ENCODE measurements around the gene IGFBP7.

Gene IGFBP7

GRCh38 chr4:57093845-57094831 lies 16.0 kb downstream of the IGFBP7 start:
- DNase-seq, result no peak
- H3K27me3 Mint-ChIP-seq, result peaks cover 24% of the 10 kb centered on the region
- no peak overlapping the region for H3K27ac Mint-ChIP-seq
- H3K4me3 Mint-ChIP-seq, result no peak overlapping the region
- H3K9me3 Mint-ChIP-seq, result no peaks in the 10 kb centered on the region
- H3K4me1 Mint-ChIP-seq, result no peaks in the 10 kb centered on the region
- no peak for ATAC-seq

DNA sequence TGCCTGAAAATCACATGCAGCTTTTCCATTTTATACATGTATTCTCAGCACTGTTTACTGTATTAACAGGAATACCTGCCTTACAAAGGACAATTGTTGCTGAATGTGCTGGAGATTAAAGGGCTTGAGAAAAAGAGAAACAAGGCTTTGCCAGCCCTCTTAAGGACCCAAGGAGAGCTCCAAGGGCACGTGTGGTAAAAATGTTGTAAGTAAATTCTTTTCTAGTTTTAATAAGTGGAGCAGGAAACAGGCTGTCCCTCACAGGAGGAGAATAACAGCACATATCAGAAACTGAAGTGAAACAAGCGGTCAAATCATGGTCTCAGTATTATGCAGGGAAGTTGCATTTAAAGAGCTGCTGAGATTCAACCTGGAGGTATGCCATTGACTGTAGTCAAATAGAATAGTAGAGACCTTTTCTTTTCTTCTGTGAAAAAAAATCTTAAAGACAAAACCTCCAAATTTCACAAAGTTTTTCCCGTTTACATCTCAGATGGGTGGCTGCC lies 18.5 kb downstream of the IGFBP7 start:
- DNase-seq (no peak), ATAC-seq (no peak)
- Mint-ChIP-seq H3K27ac (no peak overlapping the region), H3K4me3 (no peak overlapping the region), H3K4me1 (no peaks in the 10 kb centered on the region), H3K9me3 (no peaks in the 10 kb centered on the region), H3K27me3 (peaks cover 24% of the 10 kb centered on the region)

DNA sequence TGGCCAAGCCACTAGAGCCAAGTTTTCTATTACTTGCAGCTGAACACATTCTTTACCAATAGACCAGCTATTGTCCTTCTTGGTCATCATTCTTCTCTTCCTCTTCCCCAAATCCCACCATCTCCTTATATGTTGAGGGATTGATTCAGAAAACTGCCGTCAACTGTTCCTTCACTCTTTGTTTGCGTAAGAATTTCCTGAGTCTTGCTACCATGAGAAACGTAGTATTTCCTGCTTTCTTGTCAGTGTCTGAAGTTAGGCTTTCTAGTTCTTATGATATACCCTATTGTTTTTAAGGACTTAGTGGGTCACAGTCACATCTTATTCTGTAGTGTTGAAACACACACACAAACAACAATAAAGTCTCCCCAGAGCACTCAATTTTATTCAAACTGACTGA lies 20.1 kb downstream of the IGFBP7 start:
- Mint-ChIP-seq H3K4me3 (no peak overlapping the region), H3K27ac (no peak overlapping the region), H3K4me1 (no peaks in the 10 kb centered on the region), H3K27me3 (peaks cover 24% of the 10 kb centered on the region), H3K9me3 (no peaks in the 10 kb centered on the region)
- ATAC-seq (no peak), DNase-seq (no peak)

GRCh38 chr4:57089549-57089948 lies 20.6 kb downstream of the IGFBP7 start:
- H3K9me3 Mint-ChIP-seq, result no peaks in the 10 kb centered on the region
- no peak overlapping the region for H3K27ac Mint-ChIP-seq
- no peak for ATAC-seq
- H3K4me1 Mint-ChIP-seq, result no peaks in the 10 kb centered on the region
- no peak overlapping the region for H3K4me3 Mint-ChIP-seq
- no peak for DNase-seq
- peaks cover 24% of the 10 kb centered on the region for H3K27me3 Mint-ChIP-seq

- H3K4me3 Mint-ChIP-seq, result no peak overlapping the region
- ATAC-seq (no peak), DNase-seq (no peak)
- H3K4me1 Mint-ChIP-seq, result no peaks in the 10 kb centered on the region
- H3K9me3 Mint-ChIP-seq, result no peaks in the 10 kb centered on the region
- H3K27me3 Mint-ChIP-seq, result peaks cover 17% of the 10 kb centered on the region
- H3K27ac Mint-ChIP-seq, result no peak overlapping the region
Observed at GRCh38 chr4:57086031-57086723, 24.0 kb downstream of the IGFBP7 start.

- Mint-ChIP-seq H3K27ac (no peak overlapping the region), H3K4me3 (no peak overlapping the region), H3K4me1 (no peaks in the 10 kb centered on the region), H3K9me3 (no peaks in the 10 kb centered on the region), H3K27me3 (peaks cover 15% of the 10 kb centered on the region)
- ATAC-seq (no peak), DNase-seq (no peak)
Observed at GRCh38 chr4:57085278-57085677, 24.9 kb downstream of the IGFBP7 start.

GRCh38 chr4:57084360-57084759 lies 25.8 kb downstream of the IGFBP7 start:
- Mint-ChIP-seq H3K4me1 (no peaks in the 10 kb centered on the region), H3K9me3 (no peaks in the 10 kb centered on the region), H3K27ac (no peak overlapping the region), H3K27me3 (peaks cover 7% of the 10 kb centered on the region), H3K4me3 (no peak overlapping the region)
- ATAC-seq, result no peak
- no peak for DNase-seq

DNA sequence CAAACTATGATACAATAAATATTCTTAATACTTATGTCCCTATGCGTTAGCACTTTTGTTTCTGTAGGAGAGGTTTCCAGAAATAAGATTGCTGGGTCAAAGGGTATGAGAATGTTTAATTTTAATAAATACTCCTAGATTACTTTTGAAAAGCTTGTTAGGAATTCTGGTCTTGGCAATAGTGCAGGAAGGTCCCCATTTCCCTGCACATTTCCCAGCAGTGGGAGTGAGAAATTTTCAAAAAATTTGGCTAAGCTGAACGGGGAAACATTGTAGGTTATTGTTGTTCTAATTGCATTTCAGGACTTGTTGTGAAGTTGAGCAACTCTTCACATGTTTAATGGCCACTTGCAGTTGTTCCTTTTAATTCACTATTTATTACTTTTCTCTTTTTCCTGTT lies 27.1 kb downstream of the IGFBP7 start:
- no peaks in the 10 kb centered on the region for H3K9me3 Mint-ChIP-seq
- H3K4me1 Mint-ChIP-seq, result no peaks in the 10 kb centered on the region
- H3K27me3 Mint-ChIP-seq, result peaks cover 7% of the 10 kb centered on the region
- DNase-seq (no peak), ATAC-seq (no peak)
- no peak overlapping the region for H3K27ac Mint-ChIP-seq
- H3K4me3 Mint-ChIP-seq, result no peak overlapping the region

- H3K4me3 Mint-ChIP-seq, result no peak overlapping the region
- peaks cover 7% of the 10 kb centered on the region for H3K27me3 Mint-ChIP-seq
- H3K27ac Mint-ChIP-seq, result no peak overlapping the region
- no peaks in the 10 kb centered on the region for H3K4me1 Mint-ChIP-seq
- no peaks in the 10 kb centered on the region for H3K9me3 Mint-ChIP-seq
- DNase-seq (no peak), ATAC-seq (no peak)
Observed at GRCh38 chr4:57081651-57082621, 28.2 kb downstream of the IGFBP7 start.

DNA sequence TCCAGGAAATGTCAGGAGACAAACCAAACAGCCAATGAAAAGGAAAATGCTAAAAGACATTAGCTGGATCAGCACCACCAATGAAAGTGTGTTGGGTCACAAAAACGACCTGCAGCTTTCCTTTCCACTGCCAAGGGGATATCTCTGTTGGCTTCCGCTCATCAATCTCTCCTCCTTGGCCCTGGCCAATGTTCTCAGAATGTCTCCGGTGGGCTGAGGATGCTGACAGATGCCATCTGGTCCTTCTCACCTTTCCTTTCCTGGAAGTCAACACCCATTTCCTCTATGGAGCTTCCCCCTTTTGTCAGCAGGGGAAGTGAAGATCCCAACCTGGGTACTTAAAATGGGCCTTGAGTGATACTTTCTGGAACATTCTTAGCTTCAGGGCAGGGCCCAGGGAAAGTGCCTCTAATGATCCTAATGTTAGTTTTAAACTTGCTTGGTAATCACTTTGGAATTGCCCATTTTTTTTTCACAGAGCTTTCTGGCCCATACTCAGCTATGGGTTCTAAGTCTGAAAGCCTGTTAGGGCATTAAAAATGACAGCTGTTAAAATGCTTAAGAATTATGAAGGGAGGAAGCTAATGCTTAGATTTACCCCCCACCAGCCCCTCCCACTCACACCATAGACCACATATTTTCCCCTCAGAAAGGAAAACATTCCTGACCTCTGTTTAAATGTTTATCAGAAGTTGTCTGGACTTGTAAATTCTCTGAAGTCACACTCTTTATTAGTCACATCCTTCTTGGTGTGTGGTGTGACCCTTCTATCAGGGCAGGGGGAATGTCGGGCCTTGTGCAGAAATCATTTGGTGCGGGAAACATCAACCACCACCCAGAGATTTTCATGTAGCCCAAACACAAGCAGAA lies 29.2 kb downstream of the IGFBP7 start:
- Mint-ChIP-seq H3K4me1 (no peaks in the 10 kb centered on the region), H3K4me3 (no peak overlapping the region), H3K27ac (no peak overlapping the region), H3K9me3 (no peaks in the 10 kb centered on the region), H3K27me3 (peaks cover 7% of the 10 kb centered on the region)
- DNase-seq, result no peak
- ATAC-seq, result no peak

- Mint-ChIP-seq H3K9me3 (no peaks in the 10 kb centered on the region), H3K4me3 (no peak overlapping the region), H3K27ac (no peak overlapping the region), H3K27me3 (peaks cover 16% of the 10 kb centered on the region), H3K4me1 (no peaks in the 10 kb centered on the region)
- ATAC-seq (no peak), DNase-seq (no peak)
Observed at GRCh38 chr4:57078685-57079521, 31.3 kb downstream of the IGFBP7 start.

DNA sequence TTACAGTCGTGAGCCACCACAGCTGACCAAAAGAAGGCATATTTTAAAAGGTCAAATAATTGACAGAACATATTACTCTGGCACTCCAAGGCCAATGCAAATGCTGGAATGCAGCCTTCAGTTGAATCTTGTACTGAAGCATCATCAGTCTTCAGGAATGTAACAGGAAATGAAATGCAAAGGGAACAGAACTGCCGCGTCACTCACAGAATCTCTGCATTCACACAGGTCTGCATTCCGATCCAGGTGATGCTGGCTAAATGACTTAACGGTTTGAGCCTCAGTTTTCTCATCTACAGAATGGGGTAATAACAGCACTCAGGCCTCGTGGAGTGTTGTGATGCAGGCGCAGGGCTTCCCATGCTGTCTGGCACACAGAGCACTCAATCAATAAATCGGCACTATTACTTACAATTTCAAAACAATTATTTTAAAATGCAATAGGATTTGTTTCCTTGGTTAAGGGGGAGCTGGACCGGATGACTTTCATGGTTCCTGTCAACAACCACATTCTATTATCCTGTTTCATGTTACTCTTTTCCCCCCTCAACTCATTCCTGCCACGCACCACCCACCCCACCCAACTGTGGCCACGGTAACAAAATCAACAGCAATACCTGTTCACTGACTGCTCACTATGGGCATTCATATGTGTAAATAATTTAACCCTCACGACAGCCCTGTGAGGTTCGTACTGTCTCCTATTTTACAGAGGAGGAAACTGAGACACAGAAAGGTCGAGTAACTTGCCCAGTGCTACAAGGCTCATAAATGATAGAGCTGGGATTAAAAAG lies 32.4 kb downstream of the IGFBP7 start:
- H3K4me1 Mint-ChIP-seq, result no peaks in the 10 kb centered on the region

DNA sequence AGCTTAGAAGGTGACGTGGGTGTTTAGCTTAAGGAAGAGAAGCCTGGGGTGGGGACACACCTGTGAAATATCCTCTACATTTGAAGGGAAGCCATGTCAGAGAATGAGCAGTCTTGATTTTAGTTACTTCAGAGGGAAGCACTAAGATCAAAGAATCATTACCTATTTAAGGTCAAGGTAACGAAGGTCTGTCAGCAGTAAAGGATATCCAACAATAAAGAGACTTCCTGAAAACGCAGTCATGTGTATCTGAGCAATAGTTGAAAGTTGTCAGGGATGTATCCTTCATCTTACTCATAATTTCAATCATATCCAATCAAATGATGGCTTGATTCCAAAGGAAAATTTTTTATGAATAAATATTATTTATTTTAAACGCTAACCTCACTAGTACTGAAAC lies 33.5 kb downstream of the IGFBP7 start:
- peaks cover 16% of the 10 kb centered on the region for H3K27me3 Mint-ChIP-seq
- H3K4me1 Mint-ChIP-seq, result no peaks in the 10 kb centered on the region
- H3K9me3 Mint-ChIP-seq, result no peaks in the 10 kb centered on the region
- ATAC-seq, result no peak
- DNase-seq, result no peak
- no peak overlapping the region for H3K4me3 Mint-ChIP-seq
- no peak overlapping the region for H3K27ac Mint-ChIP-seq

More for the DNA sequence above, 32.4 kb downstream of the IGFBP7 start:
- ATAC-seq, result no peak
- H3K27ac Mint-ChIP-seq, result no peak overlapping the region
- H3K27me3 Mint-ChIP-seq, result peaks cover 16% of the 10 kb centered on the region
- no peak overlapping the region for H3K4me3 Mint-ChIP-seq
- no peaks in the 10 kb centered on the region for H3K9me3 Mint-ChIP-seq
- no peak for DNase-seq

Measured in stimulated activated naive CD8-positive, alpha-beta T cell treated with anti-CD3 and anti-CD28 coated beads, Interleukin-15, amount 100 ng/mL, for 72 hours (primary cell).